K562 (cell line): Measurements from ENCODE around the gene FAM89B. TPM values are rescaled to one million over a fixed set of nuclear protein-coding genes. Genes with fewer than 3 reads are reported as not detected.

Experiments
- BHLHE40 ChIP-seq: IDR thresholded peaks from 2 replicates; pipeline ENCODE4 v1.6.1; 2011; ENCODE audit warnings: low read length, improper control_type of control experiment
- CBX1 ChIP-seq: sonication (generic); IDR thresholded peaks from 2 replicates; pipeline ENCODE4 v1.6.1; 2016; ENCODE audit warnings: antibody characterized with exemption, low read depth, mild to moderate bottlenecking
- CCNT2 ChIP-seq: IDR thresholded peaks from 2 replicates; pipeline ENCODE4 v1.6.1; 2011; ENCODE audit warnings: borderline replicate concordance, low read depth, mild to moderate bottlenecking, moderate library complexity, mixed read lengths, low read length; ENCODE audit not compliant: insufficient read length; ENCODE audit errors: extremely low read depth
- ETV1 ChIP-seq: fragments of 450-650 bp; conservative IDR thresholded peaks from 2 replicates; pipeline ENCODE4 v1.6.1; 2016; ENCODE audit warnings: missing genetic modification characterization, control low read depth, low read depth, missing compliant biosample characterization
- ETV5 ChIP-seq: sonication (generic); formaldehyde crosslinking; IDR thresholded peaks from 2 replicates; pipeline ENCODE4 v1.4.0; 2020; ENCODE audit warnings: low read depth, mild to moderate bottlenecking, missing genetic modification reagents
- FIP1L1 ChIP-seq: fragments of 200-400 bp; formaldehyde crosslinking; IDR thresholded peaks from 2 replicates; pipeline ENCODE4 v1.6.1; 2018; ENCODE audit warnings: mild to moderate bottlenecking, low read depth, low read length; ENCODE audit not compliant: poor library complexity, severe bottlenecking
- GATAD2A ChIP-seq: fragments of 450-650 bp; IDR thresholded peaks from 2 replicates; pipeline ENCODE4 v1.6.1; 2017
- HDAC1 ChIP-seq, 2 experiments: fragments of 450-650 bp; IDR thresholded peaks; 2 replicates each; pipeline ENCODE4 v1.6.1; 2016 to 2017; ENCODE audit warnings: inconsistent platforms in 1 of 2, mild to moderate bottlenecking in 1 of 2, moderate library complexity in 1 of 2
- L3MBTL2 ChIP-seq: fragments of 450-650 bp; IDR thresholded peaks from 2 replicates; pipeline ENCODE4 v1.6.1; 2016; ENCODE audit warnings: mild to moderate bottlenecking, moderate library complexity
- LEF1 ChIP-seq: fragments of 450-650 bp; IDR thresholded peaks from 2 replicates; pipeline ENCODE4 v1.6.1; 2016; ENCODE audit warnings: mild to moderate bottlenecking
- MAFG ChIP-seq: fragments of 450-650 bp; conservative IDR thresholded peaks from 2 replicates; pipeline ENCODE4 v1.6.1; 2016; ENCODE audit warnings: missing genetic modification characterization, missing compliant biosample characterization
- MAZ ChIP-seq, 2 experiments: fragments of 450-650 bp in 1 of 2; sonication (generic) in 1 of 2; formaldehyde crosslinking; IDR thresholded peaks in 1 of 2; conservative IDR thresholded peaks in 1 of 2; 2 replicates each; pipeline versions ENCODE4 v1.4.0 to v1.5.0; 2020; ENCODE audit warnings: mild to moderate bottlenecking in 1 of 2, missing genetic modification reagents in 1 of 2
- NEUROD1 ChIP-seq: fragments of 150-350 bp; IDR thresholded peaks from 2 replicates; pipeline ENCODE4 v1.6.1; 2014; ENCODE audit warnings: borderline replicate concordance, low read length, low read depth; ENCODE audit not compliant: partially characterized antibody
- NRF1 ChIP-seq, 2 experiments: fragments of 450-650 bp; IDR thresholded peaks in 1 of 2; conservative IDR thresholded peaks in 1 of 2; 2 replicates each; pipeline ENCODE4 v1.6.1; 2014; ENCODE audit warnings: mild to moderate bottlenecking in 2 of 2
- PCBP1 ChIP-seq: fragments of 200-400 bp; formaldehyde crosslinking; IDR thresholded peaks from 2 replicates; pipeline ENCODE4 v1.6.1; 2018; ENCODE audit warnings: mild to moderate bottlenecking, low read depth, low read length; ENCODE audit not compliant: poor library complexity, severe bottlenecking
- POLR2G ChIP-seq: fragments of 200-400 bp; formaldehyde crosslinking; IDR thresholded peaks from 2 replicates; pipeline ENCODE4 v1.6.1; 2017; ENCODE audit warnings: low read depth, mild to moderate bottlenecking, antibody characterized with exemption, low read length, moderate library complexity
- POU5F1 ChIP-seq: fragments of 150-350 bp; IDR thresholded peaks from 2 replicates; pipeline ENCODE4 v1.6.1; 2014; ENCODE audit warnings: borderline replicate concordance, low read length, low read depth, mild to moderate bottlenecking; ENCODE audit not compliant: partially characterized antibody
- RBFOX2 ChIP-seq: fragments of 200-400 bp; formaldehyde crosslinking; IDR thresholded peaks from 2 replicates; pipeline ENCODE4 v1.6.1; 2017; ENCODE audit warnings: low read depth, mild to moderate bottlenecking, low read length, moderate library complexity
- SPI1 ChIP-seq: IDR thresholded peaks from 2 replicates; pipeline ENCODE4 v1.6.1; 2011; ENCODE audit warnings: low read depth, low read length, control low read depth, borderline replicate concordance
- ZBTB7A ChIP-seq: IDR thresholded peaks from 2 replicates; pipeline ENCODE4 v1.6.1; 2011; ENCODE audit warnings: low read depth, mild to moderate bottlenecking, low read length, moderate library complexity, borderline replicate concordance; ENCODE audit not compliant: control insufficient read depth
- ZFP36 ChIP-seq: fragments of 150-350 bp; IDR thresholded peaks from 2 replicates; pipeline ENCODE4 v1.6.1; 2018; ENCODE audit warnings: low read length, low read depth; ENCODE audit not compliant: partially characterized antibody
- ZNF133 ChIP-seq: fragments of 250-450 bp; sonication (Bioruptor Pico); IDR thresholded peaks from 2 replicates; pipeline ENCODE4 v1.4.0; 2020; ENCODE audit warnings: mild to moderate bottlenecking
- ZNF143 ChIP-seq: sonication (generic); formaldehyde crosslinking; IDR thresholded peaks from 2 replicates; pipeline ENCODE4 v1.9.0; 2022; ENCODE audit warnings: mild to moderate bottlenecking, missing genetic modification reagents
- ZNF592 ChIP-seq: fragments of 450-650 bp; IDR thresholded peaks from 2 replicates; pipeline ENCODE4 v1.6.1; 2017; ENCODE audit warnings: antibody characterized with exemption, mild to moderate bottlenecking
- ZNF830 ChIP-seq: fragments of 250-450 bp; sonication (Bioruptor Pico); IDR thresholded peaks from 2 replicates; pipeline ENCODE4 v1.5.0; 2021; ENCODE audit warnings: mild to moderate bottlenecking
- polyA plus RNA-seq, 8 experiments: library from polyadenylated mRNA; depleted of rRNA in 4 of 8; stranded (reverse) in 5 of 8; unstranded in 3 of 8; fragments of >200 nt; fragmentation: Nextera tagmentation in 2 of 8; fragmentation: Illumina TruSeq in 1 of 8; extraction: Ambion mirVana in 2 of 8; extraction: Trizol in 1 of 8; gene quantifications; 2 replicates each; pipeline versions ENCODE4 v1.2.1 to v1.2.3, GENCODE V29; 2011 to 2014; ENCODE audit warnings: inconsistent platforms in 1 of 8, missing spikeins in 1 of 8
- total RNA-seq, 7 experiments: library from RNA; depleted of rRNA in 6 of 7; stranded (reverse); fragments of >200 nt in 6 of 7; fragmentation: Illumina TruSeq in 2 of 7; extraction: Trizol in 2 of 7; gene quantifications; 2 replicates each; pipeline versions ENCODE4 v1.2.1 to v1.2.3, GENCODE V29; 2011 to 2021; ENCODE audit warnings: low replicate concordance in 1 of 7

Gene FAM89B
- total and polyA plus RNA-seq, 9 of the 15 experiments (the other 6 are each of a cell fraction or from before 2014, with no cell fraction given): 0.32 to 27.6 (median 11.9) TPM

- TF ChIP-seq SPI1 (peak; percentile 96), ZNF830 (CRISPR knock-in tag) (no peak), L3MBTL2 (peak; percentile 64; the same call in 1 of the 2 replicates), POU5F1 (no peak), HDAC1 (IDR thresholded peaks at IDR 0.05) (peak in 1 of 2 experiments; percentile 64; a peak in 2 of 4 replicates), NEUROD1 (peak; percentile 50), FIP1L1 (peak; percentile 59), NRF1 (conservative IDR thresholded peaks at IDR 0.05 in 1 of 2, IDR thresholded peaks at IDR 0.05 in 1 of 2) (peak; percentile 78 to 82), ETV5 (CRISPR knock-in tag) (peak; percentile 76), ZFP36 (peak; percentile 41), GATAD2A (0 out of 2 replicates have a peak, but pooled peaks have one; percentile 46), CBX1 (peak; percentile 43; the same call in 1 of the 2 replicates), POLR2G (peak; percentile 76), MAFG (tag) (no peak), ZNF133 (CRISPR knock-in tag) (no peak), ZNF143 (CRISPR knock-in tag) (no peak), BHLHE40 (peak; percentile 82), MAZ (CRISPR knock-in tag; conservative IDR thresholded peaks at IDR 0.05 in 1 of 2, IDR thresholded peaks at IDR 0.05 in 1 of 2) (peak; percentile 96 to 99), RBFOX2 (peak; percentile 62; the same call in 1 of the 2 replicates), ZBTB7A (peak; percentile 96), ZNF592 (0 out of 2 replicates have a peak, but pooled peaks have one; percentile 29), PCBP1 (peak; percentile 68), LEF1 (peak; percentile 53; the same call in 1 of the 2 replicates), ETV1 (tag) (peak; percentile 38; the same call in 1 of the 2 replicates), CCNT2 (peak; percentile 97)
Observed at GRCh38 chr11:65574109-65574810, 1.9 kb downstream of the FAM89B start (continued).
